ENCODE results near the gene PTGES3L.

Gene PTGES3L

DNA sequence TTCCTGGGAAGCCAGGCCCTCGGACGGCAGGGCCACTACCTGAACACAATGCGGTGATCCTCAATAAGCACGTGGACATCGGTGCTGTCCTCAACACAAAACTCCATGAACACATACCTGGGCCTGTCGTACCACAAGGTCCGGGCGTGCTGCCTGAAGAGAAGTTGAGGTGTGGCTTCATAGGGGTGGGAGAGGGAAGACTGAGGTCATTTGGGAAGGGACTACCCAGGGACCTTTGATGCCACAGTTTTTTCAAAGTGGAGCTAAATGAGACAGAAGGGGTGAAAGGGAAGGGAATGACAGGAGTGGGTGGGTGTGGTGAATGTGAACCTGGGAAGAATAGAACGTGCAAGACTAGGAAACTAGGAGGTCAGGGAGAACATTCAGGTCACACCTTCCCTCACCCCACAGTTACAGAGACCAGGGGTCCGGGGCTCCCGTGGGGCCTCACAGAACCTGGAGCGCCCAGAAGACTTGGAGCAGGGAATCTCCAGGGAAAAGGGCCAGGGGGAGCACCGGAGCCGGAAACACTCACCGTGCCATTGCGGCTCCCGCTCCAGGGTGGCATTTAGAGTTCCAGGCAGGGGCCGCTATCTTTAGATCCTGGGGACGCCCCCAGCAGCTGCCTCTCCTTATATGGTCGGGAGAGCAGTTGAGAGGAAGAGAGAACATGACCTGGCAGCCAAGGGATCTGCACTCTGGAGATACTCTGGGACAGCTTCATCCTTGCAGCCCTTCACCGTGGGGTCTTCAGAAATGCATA is at the start of gene PTGES3L:
Gene PTGES3L, minus strand, starts transcription at position 570 of the 763 bp plus-strand sequence. Its CDS starts 27 bp downstream, at position 543.
- TF ChIP-seq, protein P1, sequence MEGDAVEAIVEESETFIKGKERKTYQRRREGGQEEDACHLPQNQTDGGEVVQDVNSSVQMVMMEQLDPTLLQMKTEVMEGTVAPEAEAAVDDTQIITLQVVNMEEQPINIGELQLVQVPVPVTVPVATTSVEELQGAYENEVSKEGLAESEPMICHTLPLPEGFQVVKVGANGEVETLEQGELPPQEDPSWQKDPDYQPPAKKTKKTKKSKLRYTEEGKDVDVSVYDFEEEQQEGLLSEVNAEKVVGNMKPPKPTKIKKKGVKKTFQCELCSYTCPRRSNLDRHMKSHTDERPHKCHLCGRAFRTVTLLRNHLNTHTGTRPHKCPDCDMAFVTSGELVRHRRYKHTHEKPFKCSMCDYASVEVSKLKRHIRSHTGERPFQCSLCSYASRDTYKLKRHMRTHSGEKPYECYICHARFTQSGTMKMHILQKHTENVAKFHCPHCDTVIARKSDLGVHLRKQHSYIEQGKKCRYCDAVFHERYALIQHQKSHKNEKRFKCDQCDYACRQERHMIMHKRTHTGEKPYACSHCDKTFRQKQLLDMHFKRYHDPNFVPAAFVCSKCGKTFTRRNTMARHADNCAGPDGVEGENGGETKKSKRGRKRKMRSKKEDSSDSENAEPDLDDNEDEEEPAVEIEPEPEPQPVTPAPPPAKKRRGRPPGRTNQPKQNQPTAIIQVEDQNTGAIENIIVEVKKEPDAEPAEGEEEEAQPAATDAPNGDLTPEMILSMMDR (IDR thresholded peaks at IDR 0.05; ENCODE audit: extremely low read depth, missing control alignments), result no peak
- peak; percentile 84 for DNase-seq (ENCODE audit: low spot score)

DNA sequence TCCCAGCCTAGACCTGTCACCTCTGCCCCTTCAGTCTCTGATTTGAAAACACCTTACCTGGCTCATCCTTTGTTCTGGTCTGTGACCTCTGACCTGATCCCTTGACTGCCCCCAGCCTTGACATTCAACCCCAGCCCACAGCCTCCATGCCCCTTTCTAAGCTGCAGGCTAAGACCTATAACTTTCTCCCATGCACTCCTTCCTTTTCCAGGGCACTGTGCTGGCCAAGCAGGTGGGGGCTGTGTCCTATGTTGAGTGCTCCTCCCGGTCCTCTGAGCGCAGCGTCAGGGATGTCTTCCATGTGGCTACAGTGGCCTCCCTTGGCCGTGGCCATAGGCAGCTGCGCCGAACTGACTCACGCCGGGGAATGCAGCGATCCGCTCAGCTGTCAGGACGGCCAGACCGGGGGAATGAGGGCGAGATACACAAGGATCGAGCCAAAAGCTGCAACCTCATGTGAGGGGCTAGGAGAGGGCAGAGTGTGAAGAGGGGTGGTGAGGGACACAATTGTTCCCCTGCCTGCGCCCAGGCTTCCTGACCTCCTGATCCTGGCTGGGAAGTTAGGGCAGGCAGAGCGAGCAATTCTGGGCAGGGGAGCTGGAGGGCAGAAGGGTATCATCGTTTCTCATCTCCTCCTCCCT is 48.5 kb upstream of the PTGES3L start:
- no peak for DNase-seq (ENCODE audit: low spot score)
- TF ChIP-seq, protein P1 (IDR thresholded peaks at IDR 0.05; ENCODE audit: extremely low read depth, missing control alignments), result no peak

DNA sequence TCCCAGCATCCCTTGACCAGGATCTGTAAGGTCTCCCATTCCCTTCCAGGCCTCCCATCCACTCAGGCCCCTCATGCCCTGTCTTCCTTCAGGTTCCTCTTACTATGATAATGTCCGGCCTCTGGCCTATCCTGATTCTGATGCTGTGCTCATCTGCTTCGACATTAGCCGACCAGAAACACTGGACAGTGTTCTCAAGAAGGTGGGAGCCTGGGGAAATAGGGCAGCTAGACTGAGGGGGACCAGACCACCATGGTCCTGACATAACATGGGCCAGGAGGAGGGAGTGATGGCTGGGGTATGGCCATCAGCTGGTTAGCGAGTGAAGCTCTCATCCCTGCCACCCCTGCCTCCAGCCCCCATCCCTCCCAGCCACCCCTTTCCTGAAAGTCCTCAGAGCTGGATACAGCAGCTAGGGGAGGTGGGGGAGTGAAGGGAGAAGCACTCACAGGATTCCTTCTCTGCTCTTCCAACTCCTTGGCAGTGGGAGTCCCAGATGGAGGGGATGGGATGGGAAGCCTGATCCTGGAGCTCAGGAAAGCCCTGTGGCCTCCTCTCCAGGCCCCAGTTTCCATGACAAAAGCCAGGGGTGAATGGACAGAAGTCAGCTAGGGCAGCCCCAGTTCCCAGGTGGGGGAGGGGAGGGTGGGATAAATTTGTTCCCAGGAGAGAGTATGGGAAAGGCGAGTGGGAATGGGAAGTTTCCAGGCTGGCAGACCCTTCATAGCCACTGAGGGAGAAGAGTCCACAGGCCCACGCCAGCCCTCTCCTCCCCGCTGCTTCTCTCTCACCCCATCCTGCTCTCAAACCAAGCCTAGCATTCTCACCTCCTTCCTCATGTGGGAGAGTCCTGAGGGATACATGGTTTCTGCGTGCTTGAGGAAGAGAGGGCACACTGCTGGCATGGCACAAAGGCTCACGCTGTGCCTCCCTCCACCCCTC is 47.5 kb upstream of the PTGES3L start:
- DNase-seq (ENCODE audit: low spot score), result no peak
- TF ChIP-seq, protein P1 (IDR thresholded peaks at IDR 0.05; ENCODE audit: extremely low read depth, missing control alignments), result no peak

DNA sequence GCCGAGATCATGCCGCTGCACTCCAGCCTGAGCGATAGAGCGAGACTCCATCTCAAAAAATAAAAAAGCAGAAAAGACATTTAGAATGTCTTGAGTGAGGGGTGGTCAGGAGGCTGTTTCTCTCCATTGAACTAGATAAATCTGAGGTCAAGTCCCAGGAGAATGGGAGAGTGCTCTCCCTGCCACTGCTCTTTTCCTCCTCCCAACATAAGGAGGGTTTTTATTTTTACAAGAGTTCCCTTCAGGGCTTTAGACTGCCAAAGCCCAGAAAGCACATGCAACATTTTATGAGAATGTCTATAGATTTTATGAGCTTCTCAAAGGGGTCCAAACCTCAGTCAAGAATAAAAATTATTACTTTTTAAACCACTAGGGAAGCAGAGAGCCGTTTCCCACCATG is 46.7 kb upstream of the PTGES3L start:
- no peak for DNase-seq (ENCODE audit: low spot score)
- TF ChIP-seq, protein P1 (IDR thresholded peaks at IDR 0.05; ENCODE audit: extremely low read depth, missing control alignments), result no peak

DNA sequence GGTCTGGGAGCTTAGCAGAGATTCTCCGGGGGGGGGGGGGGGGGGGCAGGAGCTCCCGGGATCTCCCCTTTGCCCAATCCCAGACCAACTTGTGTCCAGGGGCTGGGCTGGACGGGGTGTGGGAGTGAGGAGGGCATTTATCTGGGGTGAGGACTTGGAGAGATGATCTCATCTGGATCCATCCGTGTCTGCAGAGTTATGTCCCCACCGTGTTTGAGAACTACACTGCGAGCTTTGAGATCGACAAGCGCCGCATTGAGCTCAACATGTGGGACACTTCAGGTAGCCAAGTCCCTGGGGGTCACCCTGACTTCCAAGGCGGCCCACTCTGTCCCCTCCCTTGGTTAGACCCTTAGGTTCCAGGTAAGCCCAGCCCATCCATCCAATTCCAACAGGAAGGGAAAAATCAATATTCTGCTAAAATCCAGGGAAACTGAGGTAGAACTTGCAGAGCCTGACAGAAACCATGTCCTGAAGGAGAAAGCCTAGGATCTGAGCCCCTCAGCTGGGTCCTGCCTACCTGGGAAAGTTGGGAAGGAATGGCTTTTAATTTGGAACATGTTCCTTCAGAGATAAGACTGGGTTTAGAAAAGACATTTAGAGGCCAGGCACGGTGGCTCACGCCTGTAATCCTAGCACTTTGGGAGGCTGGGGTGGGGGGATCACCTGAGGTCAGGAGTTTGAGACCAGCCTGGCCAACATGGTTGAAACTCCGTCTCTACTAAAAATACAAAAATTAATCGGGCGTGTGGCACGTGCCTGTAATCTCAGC is 46.1 kb upstream of the PTGES3L start:
- TF ChIP-seq, protein P1 (IDR thresholded peaks at IDR 0.05; ENCODE audit: extremely low read depth, missing control alignments), result no peak
- no peak for DNase-seq (ENCODE audit: low spot score)

DNA sequence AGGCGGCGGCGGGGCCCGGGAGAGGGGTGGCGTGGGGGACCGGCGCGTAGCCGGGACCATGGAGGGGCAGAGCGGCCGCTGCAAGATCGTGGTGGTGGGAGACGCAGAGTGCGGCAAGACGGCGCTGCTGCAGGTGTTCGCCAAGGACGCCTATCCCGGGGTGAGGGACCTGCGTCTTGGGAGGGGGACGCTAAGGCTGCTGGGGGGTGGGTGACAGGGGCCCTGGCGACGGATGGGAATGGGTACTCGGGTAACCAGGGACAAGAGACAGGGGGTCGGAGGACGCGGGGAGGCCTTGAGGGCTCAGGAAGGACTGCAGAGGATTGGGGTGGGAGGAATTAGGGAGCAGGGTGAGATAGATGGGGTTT is 45.4 kb upstream of the PTGES3L start:
- DNase-seq (ENCODE audit: low spot score), result no peak
- TF ChIP-seq, protein P1 (IDR thresholded peaks at IDR 0.05; ENCODE audit: extremely low read depth, missing control alignments), result no peak

All from GM20000 (cell line).